GM23248 (cell line): Measurements from ENCODE around the gene PRKCQ. TPM values are rescaled to one million over a fixed set of nuclear protein-coding genes. Genes with fewer than 3 reads are reported as not detected.

Experiments used
- DNase-seq: peaks from one replicate; pipeline ENCODE4 v3.0.0-alpha.2; 2015
- H2AFZ ChIP-seq: fragments of 200-600 bp; sonication (generic); 2 replicates; pipeline ENCODE4 v1.6.1; 2016; ENCODE audit warnings: antibody characterized with exemption
- H3F3A ChIP-seq: fragments of 200-600 bp; sonication (generic); 2 replicates; pipeline ENCODE4 v1.6.1; 2016; ENCODE audit warnings: mild to moderate bottlenecking, antibody characterized with exemption, mixed run types; ENCODE audit not compliant: insufficient read depth
- H3K27ac ChIP-seq: fragments of 200-600 bp; sonication (generic); 2 replicates; pipeline ENCODE4 v1.5.1; 2016; ENCODE audit warnings: mild to moderate bottlenecking
- H3K27me3 ChIP-seq: fragments of 200-600 bp; sonication (generic); replicated peaks from 2 replicates; pipeline ENCODE4 v1.6.1; 2016; ENCODE audit warnings: mild to moderate bottlenecking; ENCODE audit not compliant: insufficient read depth
- H3K36me3 ChIP-seq: fragments of 200-600 bp; sonication (generic); 2 replicates; pipeline ENCODE4 v1.6.1; 2016; ENCODE audit warnings: low read depth, mild to moderate bottlenecking
- H3K4me1 ChIP-seq: fragments of 200-600 bp; sonication (generic); 2 replicates; pipeline ENCODE4 v1.6.1; 2016; ENCODE audit warnings: mild to moderate bottlenecking; ENCODE audit not compliant: insufficient read depth
- H3K4me2 ChIP-seq: fragments of 200-600 bp; sonication (generic); one replicate; pipeline ENCODE4 v1.6.1; 2016; ENCODE audit warnings: mild to moderate bottlenecking; ENCODE audit not compliant: unreplicated experiment
- H3K4me3 ChIP-seq: fragments of 200-600 bp; sonication (generic); 2 replicates; pipeline ENCODE4 v1.5.1; 2016; ENCODE audit warnings: mild to moderate bottlenecking
- H3K79me2 ChIP-seq: fragments of 200-600 bp; sonication (generic); 2 replicates; pipeline ENCODE4 v1.6.1; 2016; ENCODE audit warnings: mild to moderate bottlenecking; ENCODE audit not compliant: insufficient read depth
- H3K9ac ChIP-seq: fragments of 200-600 bp; sonication (generic); 2 replicates; pipeline ENCODE4 v1.6.1; 2016; ENCODE audit warnings: mild to moderate bottlenecking
- H3K9me2 ChIP-seq: fragments of 200-600 bp; sonication (generic); 2 replicates; pipeline ENCODE4 v1.6.1; 2016; ENCODE audit warnings: mixed run types, mild to moderate bottlenecking, moderate library complexity; ENCODE audit not compliant: insufficient read depth
- H3K9me3 ChIP-seq: fragments of 200-600 bp; sonication (generic); one replicate; pipeline ENCODE4 v1.6.1; 2017; ENCODE audit warnings: low read depth
- H4K20me1 ChIP-seq: fragments of 200-600 bp; sonication (generic); 2 replicates; pipeline ENCODE4 v1.6.0; 2016; ENCODE audit not compliant: insufficient read depth
- EZH2 ChIP-seq: fragments of 200-600 bp; sonication (generic); IDR thresholded peaks from 2 replicates; pipeline ENCODE4 v1.6.1; 2018; ENCODE audit warnings: antibody characterized with exemption, mild to moderate bottlenecking; ENCODE audit not compliant: insufficient read depth, poor library complexity, severe bottlenecking
- EZH2phosphoT487 ChIP-seq: fragments of 200-600 bp; sonication (generic); IDR thresholded peaks from 2 replicates; pipeline ENCODE4 v1.6.1; 2018; ENCODE audit warnings: antibody characterized with exemption, moderate library complexity, mild to moderate bottlenecking, low read depth; ENCODE audit not compliant: insufficient read depth
- WGBS, 2 experiments: methylation state at CpG; one replicate each; pipeline ENCODE4 v1.1.6; 2015 to 2017; ENCODE audit warnings: low lambda C conversion rate in 2 of 2, low coverage in 1 of 2; ENCODE audit errors: missing lambda C conversion rate in 2 of 2; 5-methylcytosine and 5-hydroxymethylcytosine counted together
- in situ Hi-C: fragments of 300-500 bp; cut with MboI; formaldehyde crosslinking; loops from 2 replicates; pipeline ENCODE4 v1.15.0; 2020
- polyA plus RNA-seq: library from polyadenylated mRNA; unstranded; fragments of >200 nt; fragmentation: Nextera tagmentation; extraction: Ambion mirVana; gene quantifications from 2 replicates; pipeline ENCODE4 v1.2.1, GENCODE V29; 2016
- total RNA-seq: library from RNA; depleted of rRNA; stranded (reverse); fragments of >200 nt; shearing (Covaris generic); gene quantifications from 2 replicates; pipeline ENCODE4 v1.2.3, GENCODE V29; 2014; rRNA removed

Gene PRKCQ
- total RNA-seq = not detected in 2 replicates
- not detected in 2 replicates for polyA plus RNA-seq

- H3K9me2 ChIP-seq = no peaks in the 10 kb centered on the region
- no peaks in the 10 kb centered on the region for H3K79me2 ChIP-seq
- no peak within 1 kb of the TSS for H3K9ac ChIP-seq
- H2AFZ ChIP-seq = peak within 1 kb of the TSS; percentile 84
- no peak within 1 kb of the TSS for H3K27ac ChIP-seq
- no peaks in the 10 kb centered on the region for H4K20me1 ChIP-seq
- no peaks in the 10 kb centered on the region for H3K36me3 ChIP-seq
- no peaks in the 10 kb centered on the region for H3F3A ChIP-seq
- peak within 1 kb of the TSS; percentile 80 for H3K4me3 ChIP-seq
- H3K9me3 ChIP-seq = no peaks in the 10 kb centered on the region
- no peak for DNase-seq
- in situ Hi-C loops = no loop called here
- TF ChIP-seq EZH2 = no peak
- no peak for TF ChIP-seq EZH2phosphoT487
- no peaks in the 10 kb centered on the region for H3K4me1 ChIP-seq
- 1 to 3% methylated on average over 18 to 35 of the region's 41 CpGs for WGBS, 2 experiments
- peak within 1 kb of the TSS; percentile 83 for H3K4me2 ChIP-seq
- H3K27me3 ChIP-seq = peaks cover 32% of the 10 kb centered on the region
These were observed at the start of gene PRKCQ for GRCh38 chr10:6579904-6580278. Gene PRKCQ (minus strand): TSS chr10:6580276. CDS start chr10:6515135, 65,141 bp downstream.

- no peak for DNase-seq
- Histone ChIP-seq H3K27me3 (0 out of 2 replicates have a peak, but pooled peaks cover 7% of the 10 kb centered on the region), H3K9me2 (no peaks in the 10 kb centered on the region), H3K27ac (no peak overlapping the region), H3K4me1 (no peaks in the 10 kb centered on the region), H3F3A (no peaks in the 10 kb centered on the region), H3K36me3 (no peaks in the 10 kb centered on the region), H2AFZ (no peak overlapping the region), H3K9me3 (no peaks in the 10 kb centered on the region), H3K9ac (no peak overlapping the region), H4K20me1 (no peaks in the 10 kb centered on the region), H3K79me2 (no peaks in the 10 kb centered on the region), H3K4me2 (no peak overlapping the region), H3K4me3 (no peak overlapping the region)
- no peak for TF ChIP-seq EZH2phosphoT487
- no peak for TF ChIP-seq EZH2
- in situ Hi-C loops = no loop called here
- WGBS, 2 experiments = 19 to 24% methylated on average over 4 of the region's 4 CpGs
These were observed 45.4 kb upstream of the PRKCQ start for GRCh38 chr10:6625428-6625827.

- Histone ChIP-seq H3K79me2 (no peaks in the 10 kb centered on the region), H3K4me1 (no peaks in the 10 kb centered on the region)
- in situ Hi-C loops = no loop called here
These were observed 44.3 kb upstream of the PRKCQ start for GRCh38 chr10:6624392-6624791.

GRCh38 chr10:6622921-6623320 lies 42.8 kb upstream of the PRKCQ start:
- H3K9ac ChIP-seq = no peak overlapping the region
- no peak overlapping the region for H2AFZ ChIP-seq
- no peaks in the 10 kb centered on the region for H3K9me3 ChIP-seq
- H3K27ac ChIP-seq = no peak overlapping the region
- no peak overlapping the region for H3K4me3 ChIP-seq
- TF ChIP-seq EZH2 (no peak), EZH2phosphoT487 (no peak)
- no peak for DNase-seq
- H3K79me2 ChIP-seq = no peaks in the 10 kb centered on the region
- no peaks in the 10 kb centered on the region for H3K4me1 ChIP-seq
- no peaks in the 10 kb centered on the region for H3K36me3 ChIP-seq
- H4K20me1 ChIP-seq = no peaks in the 10 kb centered on the region
- H3K27me3 ChIP-seq = 0 out of 2 replicates have a peak, but pooled peaks cover 7% of the 10 kb centered on the region
- WGBS, 2 experiments = 19 to 22% methylated on average over 5 of the region's 5 CpGs
- H3F3A ChIP-seq = no peaks in the 10 kb centered on the region
- in situ Hi-C loops = no loop called here
- no peak overlapping the region for H3K4me2 ChIP-seq
- no peaks in the 10 kb centered on the region for H3K9me2 ChIP-seq

More at GRCh38 chr10:6624392-6624791, 44.3 kb upstream of the PRKCQ start:
- no peak overlapping the region for H2AFZ ChIP-seq
- H3K9me2 ChIP-seq = no peaks in the 10 kb centered on the region
- DNase-seq = no peak
- no peak overlapping the region for H3K9ac ChIP-seq
- H4K20me1 ChIP-seq = no peaks in the 10 kb centered on the region
- no peaks in the 10 kb centered on the region for H3K9me3 ChIP-seq
- TF ChIP-seq EZH2phosphoT487 = no peak
- TF ChIP-seq EZH2 = no peak
- WGBS, 2 experiments = 24 to 28% methylated on average over 3 of the region's 3 CpGs
- 0 out of 2 replicates have a peak, but pooled peaks cover 7% of the 10 kb centered on the region for H3K27me3 ChIP-seq
- H3K27ac ChIP-seq = no peak overlapping the region
- no peak overlapping the region for H3K4me3 ChIP-seq
- H3K4me2 ChIP-seq = no peak overlapping the region
- H3K36me3 ChIP-seq = no peaks in the 10 kb centered on the region
- H3F3A ChIP-seq = no peaks in the 10 kb centered on the region
